ENCODE data around the gene SUPT4H1.
"Not testable (repeated sequence)": the region's sequence is repeated elsewhere in the genome, so short reads cannot be mapped to it uniquely, and the experiment has no call there.

Gene SUPT4H1

GRCh38 chr17:58363457-58364185 is 11.6 kb upstream of the SUPT4H1 start:
- DNase-seq (ENCODE audit: low read depth) = no peak

- DNase-seq (ENCODE audit: low read depth) = no peak
Observed at GRCh38 chr17:58362368-58363014, 10.5 kb upstream of the SUPT4H1 start.

GRCh38 chr17:58360296-58361063 is 8.5 kb upstream of the SUPT4H1 start:
- DNase-seq (ENCODE audit: low read depth) = no peak

GRCh38 chr17:58358408-58359172 is 6.6 kb upstream of the SUPT4H1 start:
- DNase-seq (ENCODE audit: low read depth) = no peak

- no peak for DNase-seq (ENCODE audit: low read depth)
Observed at GRCh38 chr17:58357312-58358297, 5.6 kb upstream of the SUPT4H1 start.

GRCh38 chr17:58356231-58356630 is 4.2 kb upstream of the SUPT4H1 start:
- DNase-seq (ENCODE audit: low read depth) = no peak

- no peak for DNase-seq (ENCODE audit: low read depth)
Observed at GRCh38 chr17:58354541-58355216, 2.7 kb upstream of the SUPT4H1 start.

- no peak for DNase-seq (ENCODE audit: low read depth)
Observed at GRCh38 chr17:58353389-58353825, 1.4 kb upstream of the SUPT4H1 start.

- DNase-seq (ENCODE audit: low read depth) = no peak
Observed at GRCh38 chr17:58352596-58353388, 791 bp upstream of the SUPT4H1 start.

GRCh38 chr17:58351182-58351581 is 819 bp downstream of the SUPT4H1 start:
- no peak for DNase-seq (ENCODE audit: low read depth)

GRCh38 chr17:58348038-58348437 is 4.0 kb downstream of the SUPT4H1 start:
- no peak for DNase-seq (ENCODE audit: low read depth)

- DNase-seq (ENCODE audit: low read depth) = no peak
Observed at GRCh38 chr17:58345500-58345899, 6.5 kb downstream of the SUPT4H1 start.

GRCh38 chr17:58344791-58345157 is 7.2 kb downstream of the SUPT4H1 start:
- peak; percentile 50 for DNase-seq (ENCODE audit: low read depth)

GRCh38 chr17:58344047-58344790 is 7.8 kb downstream of the SUPT4H1 start:
- peak; percentile 73 for DNase-seq (ENCODE audit: low read depth)

- DNase-seq (ENCODE audit: low read depth) = no peak
Observed at GRCh38 chr17:58343131-58343530, 8.9 kb downstream of the SUPT4H1 start.

- DNase-seq (ENCODE audit: low read depth) = no peak
Observed at GRCh38 chr17:58341861-58342475, 10.0 kb downstream of the SUPT4H1 start.

- not testable (repeated sequence) for DNase-seq (ENCODE audit: low read depth)
Observed at GRCh38 chr17:58341136-58341860, 10.7 kb downstream of the SUPT4H1 start.
